ENCODE results near the gene ABCC5.

The ABCC5 gene

DNA sequence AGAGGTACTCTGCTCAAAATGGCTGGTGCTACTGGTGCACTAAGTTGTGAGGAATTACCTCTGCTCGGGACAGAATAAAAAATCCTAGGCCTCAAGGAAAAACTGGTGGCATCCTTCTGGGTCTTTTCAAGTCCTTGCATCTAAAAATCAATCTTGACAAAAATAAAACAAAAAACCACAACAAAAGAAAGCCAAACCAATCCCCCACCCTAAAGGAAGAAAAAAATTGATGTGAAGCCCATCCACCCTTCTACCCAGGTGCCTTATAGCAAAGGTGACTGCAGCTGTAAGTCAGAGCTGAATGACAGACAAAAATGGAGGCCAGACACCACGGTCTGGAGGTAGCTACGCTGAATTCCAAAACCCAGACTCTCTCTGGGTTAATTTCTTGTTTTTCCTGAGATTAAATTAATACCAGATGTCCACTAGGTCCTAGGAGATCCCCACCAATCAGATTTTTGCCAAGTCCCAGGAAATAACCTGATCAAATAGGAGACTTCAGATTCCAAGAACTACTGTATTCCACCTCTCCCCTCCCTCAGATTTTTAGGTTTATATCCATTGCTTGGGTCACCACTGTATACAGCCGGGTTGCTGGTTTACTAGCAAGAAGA, 33.5 kb downstream of the ABCC5 start:
- DNase-seq (ENCODE audit: extremely low read depth, low read depth) = no peak

DNA sequence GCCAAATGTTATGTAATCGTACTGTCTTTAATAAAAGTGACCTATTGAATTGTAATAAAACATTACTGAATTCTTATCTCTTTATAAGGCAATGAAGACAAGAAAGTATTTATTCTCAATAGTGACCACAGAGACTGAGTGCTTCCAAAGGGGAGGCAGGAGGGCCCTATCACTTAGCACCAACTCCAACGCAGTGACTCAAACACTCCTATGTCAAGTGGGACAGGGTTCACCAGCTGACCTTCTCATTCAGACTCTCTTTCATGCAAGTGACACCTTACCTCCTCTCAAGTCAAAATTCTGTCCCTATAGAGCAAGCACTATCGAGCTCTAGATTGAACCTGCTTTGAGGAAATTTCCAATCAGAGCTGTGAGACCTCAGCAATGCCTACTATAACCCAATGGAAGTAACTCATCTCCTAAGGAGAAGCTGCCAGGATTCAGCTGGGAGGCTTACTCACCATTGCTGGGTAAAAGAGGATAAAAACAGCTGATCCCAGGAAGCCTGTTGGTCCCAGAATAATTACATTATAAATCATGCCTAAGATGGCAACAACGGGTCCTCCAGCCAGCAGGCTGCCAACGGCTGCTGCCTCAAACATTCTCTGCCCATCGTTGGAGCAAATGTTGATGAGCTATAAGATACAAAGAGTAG, 35.6 kb downstream of the ABCC5 start:
- TF ChIP-seq, protein P1, sequence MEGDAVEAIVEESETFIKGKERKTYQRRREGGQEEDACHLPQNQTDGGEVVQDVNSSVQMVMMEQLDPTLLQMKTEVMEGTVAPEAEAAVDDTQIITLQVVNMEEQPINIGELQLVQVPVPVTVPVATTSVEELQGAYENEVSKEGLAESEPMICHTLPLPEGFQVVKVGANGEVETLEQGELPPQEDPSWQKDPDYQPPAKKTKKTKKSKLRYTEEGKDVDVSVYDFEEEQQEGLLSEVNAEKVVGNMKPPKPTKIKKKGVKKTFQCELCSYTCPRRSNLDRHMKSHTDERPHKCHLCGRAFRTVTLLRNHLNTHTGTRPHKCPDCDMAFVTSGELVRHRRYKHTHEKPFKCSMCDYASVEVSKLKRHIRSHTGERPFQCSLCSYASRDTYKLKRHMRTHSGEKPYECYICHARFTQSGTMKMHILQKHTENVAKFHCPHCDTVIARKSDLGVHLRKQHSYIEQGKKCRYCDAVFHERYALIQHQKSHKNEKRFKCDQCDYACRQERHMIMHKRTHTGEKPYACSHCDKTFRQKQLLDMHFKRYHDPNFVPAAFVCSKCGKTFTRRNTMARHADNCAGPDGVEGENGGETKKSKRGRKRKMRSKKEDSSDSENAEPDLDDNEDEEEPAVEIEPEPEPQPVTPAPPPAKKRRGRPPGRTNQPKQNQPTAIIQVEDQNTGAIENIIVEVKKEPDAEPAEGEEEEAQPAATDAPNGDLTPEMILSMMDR (IDR thresholded peaks at IDR 0.05; ENCODE audit: low read depth, low read length) = no peak
- no peak for DNase-seq (ENCODE audit: extremely low read depth, low read depth)

More for the DNA sequence above, 33.5 kb downstream of the ABCC5 start:
- TF ChIP-seq, protein P1 (IDR thresholded peaks at IDR 0.05; ENCODE audit: low read depth, low read length) = no peak

DNA sequence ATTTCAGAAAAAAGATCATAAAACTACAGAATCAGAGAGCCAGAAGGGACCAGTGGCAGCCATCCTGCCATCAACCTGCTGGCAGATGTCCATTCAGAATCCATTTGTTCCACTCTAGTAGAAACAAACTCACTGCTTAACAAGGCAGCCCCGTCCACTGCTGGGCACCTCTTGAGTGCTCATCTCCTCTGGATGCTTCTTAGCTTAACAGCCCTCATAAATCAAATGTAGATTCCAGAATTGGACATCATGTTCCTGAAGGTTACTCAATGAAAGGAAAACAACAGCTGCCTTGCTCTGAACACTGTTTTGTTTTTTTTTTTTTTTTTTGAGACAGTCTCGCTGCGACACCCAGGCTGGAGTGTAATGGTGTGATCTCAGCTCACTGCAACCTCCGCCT, 37.3 kb downstream of the ABCC5 start:
- TF ChIP-seq, protein P1 (IDR thresholded peaks at IDR 0.05; ENCODE audit: low read depth, low read length) = no peak

GRCh38 chr3:183975981-183976662, 41.6 kb downstream of the ABCC5 start:
- no peak for DNase-seq (ENCODE audit: extremely low read depth, low read depth)
- TF ChIP-seq, protein P1 (IDR thresholded peaks at IDR 0.05; ENCODE audit: low read depth, low read length) = no peak

More for the DNA sequence above, 37.3 kb downstream of the ABCC5 start:
- no peak for DNase-seq (ENCODE audit: extremely low read depth, low read depth)

DNA sequence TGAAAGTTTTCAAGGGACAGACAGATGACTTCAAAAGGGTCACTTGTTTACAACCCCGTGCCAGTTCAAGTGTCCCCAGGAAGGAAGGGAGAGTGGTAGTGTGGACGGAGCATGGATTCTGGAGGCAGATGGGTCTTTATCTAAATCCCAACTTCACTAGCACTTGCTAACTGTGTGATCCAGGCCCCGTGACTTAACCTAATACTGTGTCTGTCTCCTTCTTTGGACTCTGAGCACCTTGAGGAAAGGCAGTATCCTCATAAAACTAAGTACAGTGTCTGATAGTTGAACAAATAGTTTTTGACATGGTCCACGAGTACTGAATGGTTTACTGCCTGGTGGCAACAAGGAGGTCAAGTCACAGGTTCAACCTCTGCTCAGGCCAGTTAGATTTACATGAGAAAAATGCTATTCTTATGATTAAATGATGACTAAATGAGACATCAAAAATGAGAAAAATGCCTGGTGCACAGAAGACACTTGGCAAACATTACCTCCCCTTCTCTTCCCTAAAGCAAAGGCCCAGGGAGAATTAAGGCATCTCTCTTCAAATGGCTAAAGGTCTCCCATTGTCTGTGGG, 48.9 kb downstream of the ABCC5 start:
- TF ChIP-seq, protein P1 (IDR thresholded peaks at IDR 0.05; ENCODE audit: low read depth, low read length) = no peak
- DNase-seq (ENCODE audit: extremely low read depth, low read depth) = no peak

GRCh38 chr3:183967693-183968092, 50.0 kb downstream of the ABCC5 start:
- no peak for DNase-seq (ENCODE audit: extremely low read depth, low read depth)
- TF ChIP-seq, protein P1 (IDR thresholded peaks at IDR 0.05; ENCODE audit: low read depth, low read length) = no peak

DNA sequence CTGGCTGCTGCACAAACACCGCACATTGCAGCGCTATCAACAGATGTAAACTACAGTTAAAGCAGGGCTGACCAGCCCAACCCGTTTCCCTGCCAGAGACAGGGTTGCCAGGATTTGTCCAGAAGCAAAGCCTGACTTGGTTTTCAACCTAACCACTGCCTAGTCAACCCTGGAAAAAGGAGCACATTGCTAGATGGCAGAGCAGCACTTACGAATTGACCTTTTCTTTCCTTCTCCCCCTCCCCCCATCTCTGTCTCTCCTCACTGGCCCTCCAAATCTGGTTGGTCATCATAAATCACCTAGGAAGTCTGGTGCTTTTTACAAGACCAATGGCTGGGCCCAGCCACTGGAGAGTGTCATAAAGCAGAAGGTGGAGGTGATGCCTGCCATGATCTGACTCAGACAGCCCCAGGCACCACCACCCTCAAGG, 51.3 kb downstream of the ABCC5 start:
- no peak for DNase-seq (ENCODE audit: extremely low read depth, low read depth)

More for the DNA sequence above, 51.3 kb downstream of the ABCC5 start:
- TF ChIP-seq, protein P1 (IDR thresholded peaks at IDR 0.05; ENCODE audit: low read depth, low read length) = no peak

Measured in AG09319 (cell line).